Measurements from ENCODE around the gene UBE4B. TPM values are rescaled to one million over a fixed set of nuclear protein-coding genes. Genes with fewer than 3 reads are reported as not detected.

Gene UBE4B
- total and polyA plus RNA-seq, 9 of the 15 experiments (the other 6 are each of a cell fraction or from before 2014, with no cell fraction given): 11.7 to 73.7 (median 40.1) TPM

DNA sequence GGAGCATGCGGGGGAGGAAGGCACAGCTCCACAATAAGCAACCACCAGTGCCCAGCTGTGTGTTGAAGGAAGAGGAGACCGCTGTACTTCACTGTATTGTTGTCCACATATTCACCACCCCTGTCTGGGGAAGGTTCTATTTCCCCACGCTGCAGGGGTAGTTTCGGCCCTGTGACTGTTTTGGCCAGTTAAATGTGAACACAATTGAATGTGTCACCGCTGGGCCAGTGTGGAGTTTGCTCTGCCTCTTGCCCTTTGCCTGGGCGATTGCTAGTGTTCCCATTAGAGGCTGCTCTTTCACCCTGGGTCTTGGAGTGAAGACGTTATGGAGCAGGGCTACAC lies 32.6 kb downstream of the UBE4B start (continued):
- TF ChIP-seq ZBTB9 (CRISPR knock-in tag; IDR thresholded peaks at IDR 0.05) (no peak), HDAC8 (tag; IDR thresholded peaks at IDR 0.05) (no peak), HDAC3 (IDR thresholded peaks at IDR 0.05; ENCODE audit: borderline replicate concordance, partially characterized antibody) (no peak), GABPB1 (CRISPR knock-in tag; IDR thresholded peaks at IDR 0.05) (no peak), MTF1 (CRISPR knock-in tag; IDR thresholded peaks at IDR 0.05; ENCODE audit: borderline replicate concordance) (no peak), FOXK2 (conservative IDR thresholded peaks at IDR 0.05 in 1 of 2, IDR thresholded peaks at IDR 0.05 in 1 of 2; ENCODE audit: low read depth in 2 of 2) (peak in 1 of 2 experiments; percentile 47; a peak in 2 of 4 replicates), TRIM24 (IDR thresholded peaks at IDR 0.05) (no peak), NR2F6 (CRISPR knock-in tag; IDR thresholded peaks at IDR 0.05) (no peak), ZNF79 (CRISPR knock-in tag; IDR thresholded peaks at IDR 0.05; ENCODE audit: low read depth) (no peak), ARID1B (IDR thresholded peaks at IDR 0.05) (0 out of 2 replicates have a peak, but pooled peaks have one; percentile 29), THRB (CRISPR knock-in tag; conservative IDR thresholded peaks at IDR 0.05) (no peak), NFIX (CRISPR knock-in tag; IDR thresholded peaks at IDR 0.05; ENCODE audit: low read depth) (no peak), TAF9B (IDR thresholded peaks at IDR 0.05; ENCODE audit: partially characterized antibody) (no peak), MNT (conservative IDR thresholded peaks at IDR 0.05) (no peak), RAD21 (CRISPR knock-in tag; conservative IDR thresholded peaks at IDR 0.05 in 1 of 2, IDR thresholded peaks at IDR 0.05 in 1 of 2) (0 out of 4 replicates have a peak, but pooled peaks of 1 of the 2 experiments have one; percentile 2), C11orf30 (IDR thresholded peaks at IDR 0.05; ENCODE audit: low read depth) (no peak), PHTF2 (CRISPR knock-in tag; IDR thresholded peaks at IDR 0.05) (no peak), EGR1 (conservative IDR thresholded peaks at IDR 0.05) (peak; percentile 68; the same call in 1 of the 2 replicates), BDP1 (IDR thresholded peaks at IDR 0.05; ENCODE audit: insufficient read depth, insufficient read length) (no peak)
- TF ChIP-seq, protein P1, sequence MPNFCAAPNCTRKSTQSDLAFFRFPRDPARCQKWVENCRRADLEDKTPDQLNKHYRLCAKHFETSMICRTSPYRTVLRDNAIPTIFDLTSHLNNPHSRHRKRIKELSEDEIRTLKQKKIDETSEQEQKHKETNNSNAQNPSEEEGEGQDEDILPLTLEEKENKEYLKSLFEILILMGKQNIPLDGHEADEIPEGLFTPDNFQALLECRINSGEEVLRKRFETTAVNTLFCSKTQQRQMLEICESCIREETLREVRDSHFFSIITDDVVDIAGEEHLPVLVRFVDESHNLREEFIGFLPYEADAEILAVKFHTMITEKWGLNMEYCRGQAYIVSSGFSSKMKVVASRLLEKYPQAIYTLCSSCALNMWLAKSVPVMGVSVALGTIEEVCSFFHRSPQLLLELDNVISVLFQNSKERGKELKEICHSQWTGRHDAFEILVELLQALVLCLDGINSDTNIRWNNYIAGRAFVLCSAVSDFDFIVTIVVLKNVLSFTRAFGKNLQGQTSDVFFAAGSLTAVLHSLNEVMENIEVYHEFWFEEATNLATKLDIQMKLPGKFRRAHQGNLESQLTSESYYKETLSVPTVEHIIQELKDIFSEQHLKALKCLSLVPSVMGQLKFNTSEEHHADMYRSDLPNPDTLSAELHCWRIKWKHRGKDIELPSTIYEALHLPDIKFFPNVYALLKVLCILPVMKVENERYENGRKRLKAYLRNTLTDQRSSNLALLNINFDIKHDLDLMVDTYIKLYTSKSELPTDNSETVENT (CRISPR knock-in tag; IDR thresholded peaks at IDR 0.05): no peak

All from K562 (cell line).